CD4-positive, alpha-beta T cell treated with Interleukin-15 for 1 hour (primary cell): ENCODE results near the gene ZDHHC8.

Experiments used
- DNase-seq: peaks from one replicate; pipeline ENCODE4 v3.0.0-alpha.2; 2020

ZDHHC8 gene, protein sequence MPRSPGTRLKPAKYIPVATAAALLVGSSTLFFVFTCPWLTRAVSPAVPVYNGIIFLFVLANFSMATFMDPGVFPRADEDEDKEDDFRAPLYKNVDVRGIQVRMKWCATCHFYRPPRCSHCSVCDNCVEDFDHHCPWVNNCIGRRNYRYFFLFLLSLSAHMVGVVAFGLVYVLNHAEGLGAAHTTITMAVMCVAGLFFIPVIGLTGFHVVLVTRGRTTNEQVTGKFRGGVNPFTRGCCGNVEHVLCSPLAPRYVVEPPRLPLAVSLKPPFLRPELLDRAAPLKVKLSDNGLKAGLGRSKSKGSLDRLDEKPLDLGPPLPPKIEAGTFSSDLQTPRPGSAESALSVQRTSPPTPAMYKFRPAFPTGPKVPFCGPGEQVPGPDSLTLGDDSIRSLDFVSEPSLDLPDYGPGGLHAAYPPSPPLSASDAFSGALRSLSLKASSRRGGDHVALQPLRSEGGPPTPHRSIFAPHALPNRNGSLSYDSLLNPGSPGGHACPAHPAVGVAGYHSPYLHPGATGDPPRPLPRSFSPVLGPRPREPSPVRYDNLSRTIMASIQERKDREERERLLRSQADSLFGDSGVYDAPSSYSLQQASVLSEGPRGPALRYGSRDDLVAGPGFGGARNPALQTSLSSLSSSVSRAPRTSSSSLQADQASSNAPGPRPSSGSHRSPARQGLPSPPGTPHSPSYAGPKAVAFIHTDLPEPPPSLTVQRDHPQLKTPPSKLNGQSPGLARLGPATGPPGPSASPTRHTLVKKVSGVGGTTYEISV

DNA sequence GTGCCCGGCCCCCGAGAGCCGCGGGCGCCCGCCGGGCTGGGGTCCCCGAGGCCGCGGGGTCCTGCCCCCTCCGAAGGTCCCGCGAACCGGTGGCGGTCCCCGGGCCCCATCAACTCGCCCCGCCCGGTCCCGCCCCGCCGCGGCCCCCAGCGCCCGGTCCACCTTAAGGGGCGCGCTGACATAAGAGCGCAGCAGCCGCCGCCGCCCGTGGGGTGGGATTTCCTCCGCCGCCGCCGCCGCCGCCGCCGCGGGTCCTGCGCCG, at the start of gene ZDHHC8:
Gene ZDHHC8 (plus strand): TSS at position 208 of the 262 bp plus-strand sequence. CDS start 144 bp downstream, outside the sequence.
- DNase-seq, result no peak

DNA sequence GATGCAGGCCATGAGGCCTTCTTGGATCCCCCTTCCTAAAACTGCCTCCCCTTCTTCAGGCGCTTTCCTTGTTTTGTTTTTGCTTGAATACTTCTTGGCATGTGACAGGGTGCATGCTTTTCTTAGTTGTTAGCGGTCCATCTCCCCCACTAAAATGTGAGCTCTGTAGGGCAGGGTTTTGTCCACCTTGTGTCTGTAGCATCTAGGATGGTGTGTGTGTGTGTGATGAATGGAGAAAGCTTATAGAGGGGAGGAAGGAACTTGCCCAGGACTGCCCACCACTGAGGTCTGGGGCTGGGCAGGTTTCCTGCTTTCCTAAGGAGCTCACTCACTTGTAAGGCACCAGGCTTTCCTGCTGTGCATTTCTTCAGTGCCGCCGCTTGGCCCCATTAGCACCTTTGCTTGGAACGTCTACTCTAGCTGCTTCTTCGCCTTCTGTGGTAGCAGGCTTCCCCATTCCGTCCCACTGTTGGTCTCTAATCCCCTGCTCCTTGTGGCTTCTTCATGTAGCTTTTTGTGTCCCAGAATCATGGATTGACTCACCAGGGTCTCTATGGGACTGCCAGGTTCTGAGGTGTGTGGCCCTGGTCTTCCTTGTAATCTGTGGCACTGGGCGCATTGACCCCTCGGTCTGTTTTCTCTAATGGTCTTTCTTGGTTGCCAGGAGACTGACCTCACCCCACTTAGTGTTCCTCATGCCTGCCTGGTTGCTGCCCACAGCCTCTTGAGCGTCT, 48.3 kb upstream of the ZDHHC8 start:
- no peak for DNase-seq

DNA sequence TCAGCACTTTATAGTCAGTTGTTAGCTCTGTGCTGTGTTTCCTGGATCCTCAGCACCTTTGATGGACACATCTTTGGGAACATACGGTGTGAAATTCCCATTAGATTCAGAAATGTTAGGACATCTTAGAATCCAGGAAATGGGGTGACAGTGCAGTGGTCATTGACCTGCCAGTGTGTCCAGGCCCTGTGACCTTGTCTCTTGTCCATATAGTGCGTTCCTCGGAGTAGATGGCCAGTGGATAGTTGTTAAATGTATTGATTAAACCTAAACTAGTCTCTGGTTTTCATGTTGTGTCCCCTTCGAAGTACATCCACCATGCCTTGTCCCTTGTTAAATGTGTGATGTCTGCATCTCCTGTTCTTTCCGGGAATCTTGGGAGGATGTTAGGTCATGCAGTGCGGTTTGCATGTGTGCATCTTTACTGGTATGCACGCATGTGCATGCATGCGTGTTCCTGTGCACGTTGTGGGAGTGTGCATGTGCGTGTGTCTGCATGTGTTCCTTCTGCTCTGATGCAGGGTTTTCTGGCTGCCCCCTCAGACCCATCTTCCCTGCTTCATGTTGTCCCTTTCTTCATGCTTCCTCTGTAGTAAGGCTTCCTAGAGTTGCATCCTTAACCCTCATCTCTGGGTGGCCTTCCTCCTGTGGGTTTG, 47.6 kb upstream of the ZDHHC8 start:
- no peak for DNase-seq

DNA sequence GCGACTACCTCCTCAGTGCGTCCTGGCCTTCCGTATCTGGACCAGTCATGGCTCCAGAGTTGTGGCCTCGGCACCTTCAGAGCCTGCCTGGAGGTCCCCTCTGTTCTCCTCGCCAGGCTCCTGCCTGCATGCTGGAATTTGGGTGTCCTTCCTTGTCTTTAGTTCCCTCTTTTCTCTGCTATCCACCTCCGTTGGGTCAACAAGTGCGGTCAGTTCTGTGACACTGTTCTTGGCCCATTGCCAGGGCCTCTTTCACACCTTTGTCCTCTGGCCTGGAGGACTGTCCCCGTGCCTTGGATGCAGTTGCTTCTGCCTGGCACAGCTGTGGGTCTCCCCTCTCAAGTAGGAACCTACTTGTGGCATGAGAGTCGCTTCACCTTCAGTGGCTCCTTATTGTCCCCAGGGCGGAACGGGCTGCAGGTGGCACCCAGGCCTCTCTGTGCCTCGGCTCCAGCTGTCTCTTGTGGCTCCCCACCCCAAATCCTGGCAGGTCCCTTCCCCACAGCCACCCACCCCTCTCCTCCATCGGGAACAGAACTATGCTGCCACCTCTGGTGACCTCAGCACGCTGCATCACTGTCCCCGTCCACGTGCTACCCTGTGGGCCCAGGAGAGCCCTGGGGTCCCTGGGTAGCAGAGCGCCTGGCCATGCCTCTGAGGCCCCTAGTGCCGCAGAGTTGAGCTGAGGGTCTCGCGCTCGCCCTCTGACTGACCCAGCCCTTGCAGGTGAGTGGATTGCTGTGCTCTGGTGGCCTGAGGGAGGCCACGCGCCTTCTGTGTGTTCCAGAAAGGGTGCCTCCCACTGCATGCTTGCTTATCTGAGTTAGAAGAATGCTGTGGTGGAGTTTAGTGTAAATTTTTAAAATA, 46.8 kb upstream of the ZDHHC8 start:
- DNase-seq, result no peak

DNA sequence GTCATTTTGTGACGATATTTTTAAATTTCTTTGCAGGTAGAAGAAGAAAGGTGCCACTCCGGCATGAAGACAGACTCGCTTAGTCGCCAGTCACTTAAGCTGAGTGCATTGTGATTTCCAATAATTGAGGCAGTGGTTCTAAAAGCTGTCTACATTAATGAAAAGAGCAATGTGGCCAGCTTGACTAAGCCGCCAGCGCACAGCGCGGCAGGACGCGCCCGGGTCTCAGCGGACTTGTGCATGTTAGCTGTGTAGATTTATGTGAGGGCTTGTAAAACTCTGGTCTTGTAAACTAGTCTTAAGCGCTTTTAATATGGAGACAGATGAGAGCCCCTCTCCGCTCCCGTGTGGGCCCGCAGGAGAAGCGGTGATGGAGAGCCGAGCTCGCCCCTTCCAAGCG, 46.0 kb upstream of the ZDHHC8 start:
- DNase-seq, result no peak

DNA sequence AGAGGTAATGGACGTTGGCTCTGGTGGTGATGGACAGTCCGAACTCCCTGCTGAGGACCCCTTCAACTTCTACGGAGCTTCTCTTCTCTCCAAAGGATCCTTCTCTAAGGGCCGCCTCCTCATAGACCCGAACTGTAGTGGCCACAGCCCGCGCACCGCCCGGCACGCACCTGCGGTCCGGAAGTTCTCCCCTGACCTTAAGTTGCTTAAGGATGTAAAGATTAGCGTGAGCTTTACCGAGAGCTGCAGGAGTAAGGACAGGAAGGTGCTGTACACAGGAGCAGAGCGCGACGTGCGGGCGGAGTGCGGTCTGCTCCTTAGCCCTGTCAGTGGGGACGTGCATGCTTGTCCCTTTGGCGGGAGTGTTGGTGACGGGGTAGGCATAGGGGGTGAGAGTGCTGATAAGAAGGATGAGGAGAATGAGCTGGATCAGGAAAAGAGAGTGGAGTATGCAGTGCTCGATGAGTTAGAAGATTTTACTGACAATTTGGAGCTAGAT, 45.5 kb upstream of the ZDHHC8 start:
- no peak for DNase-seq

DNA sequence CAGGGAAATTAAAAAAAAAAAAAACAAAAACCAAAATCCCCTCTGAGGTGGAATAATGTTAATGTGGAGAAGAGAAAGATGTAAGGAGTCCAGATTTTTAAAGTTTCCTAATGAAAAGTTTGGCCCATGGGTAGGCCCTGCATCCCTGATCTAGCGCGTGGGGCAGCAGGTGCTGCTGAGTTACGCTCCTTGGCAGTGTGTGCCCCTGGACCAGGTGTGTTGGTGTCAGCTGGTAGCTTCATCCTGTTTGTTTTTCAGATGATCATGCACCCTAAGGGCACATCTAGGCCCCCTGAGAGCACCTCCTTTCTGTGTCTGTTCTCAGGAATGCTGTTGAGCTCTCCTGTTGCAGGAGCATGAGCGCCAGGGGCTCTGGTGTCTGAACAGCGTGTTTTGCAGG, 44.8 kb upstream of the ZDHHC8 start:
- DNase-seq, result no peak

DNA sequence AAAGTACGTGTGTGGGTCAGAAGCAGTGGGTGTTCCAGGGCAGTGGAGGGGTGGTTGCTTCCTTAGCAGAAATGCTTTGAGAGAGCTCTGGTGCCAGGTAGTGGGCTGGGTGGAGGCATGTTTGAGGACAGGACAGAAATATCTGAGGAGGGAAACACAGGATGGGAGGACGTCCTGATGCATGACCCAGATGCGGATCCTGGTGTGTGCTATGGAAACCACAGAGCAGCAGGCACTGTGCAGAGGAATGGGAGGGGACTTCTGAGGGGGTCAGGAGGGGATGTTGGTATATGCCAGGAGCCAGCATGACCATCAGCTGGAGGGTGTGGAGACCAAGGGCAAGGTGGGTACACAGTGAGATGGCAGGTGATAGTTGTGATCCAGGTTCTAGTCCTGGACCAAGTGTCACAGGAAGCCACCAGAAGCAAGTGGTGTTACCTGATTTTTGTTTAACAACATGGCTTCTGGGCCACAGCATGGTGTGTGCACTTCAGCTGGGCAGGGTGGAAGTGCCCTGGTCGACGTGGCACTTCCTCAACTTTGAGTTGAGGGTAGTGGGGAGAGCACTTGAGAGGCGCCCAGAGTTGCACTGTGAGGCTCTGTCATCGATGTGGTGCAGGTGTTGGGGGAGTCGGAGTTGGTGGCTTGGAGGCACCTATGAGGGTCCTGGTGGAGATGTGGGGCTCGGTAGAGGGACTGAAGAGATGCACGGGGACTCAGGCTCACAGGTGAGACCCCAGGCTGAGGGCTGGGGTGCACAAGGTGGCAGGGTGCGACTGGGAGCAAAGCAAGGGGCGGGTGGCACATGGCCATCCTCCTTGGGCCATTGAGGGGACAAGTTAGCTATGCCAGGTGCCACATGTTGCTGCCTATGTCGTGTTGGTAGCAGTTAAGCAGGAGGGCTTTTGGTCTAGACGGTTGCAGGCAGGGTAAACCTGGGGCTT, 44.0 kb upstream of the ZDHHC8 start:
- DNase-seq, result no peak

DNA sequence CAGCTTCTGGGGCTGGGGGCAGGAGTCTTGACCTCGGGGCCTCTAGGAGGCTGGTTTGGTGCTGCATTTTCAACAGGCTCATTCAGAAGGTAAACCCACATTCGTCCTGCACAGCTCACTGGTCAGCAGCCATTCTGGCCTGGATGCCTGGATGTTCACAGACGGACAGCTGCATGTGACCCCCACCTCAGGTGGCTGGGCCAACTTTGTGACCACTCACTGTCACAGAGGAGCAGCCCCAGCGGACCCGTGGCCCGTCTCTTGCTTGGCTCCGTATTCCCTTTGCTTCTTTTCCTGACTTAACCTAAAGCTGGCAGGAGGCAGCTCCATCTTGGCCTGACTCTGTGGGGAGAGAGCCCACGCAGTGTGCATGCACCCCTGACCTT, 43.3 kb upstream of the ZDHHC8 start:
- no peak for DNase-seq

DNA sequence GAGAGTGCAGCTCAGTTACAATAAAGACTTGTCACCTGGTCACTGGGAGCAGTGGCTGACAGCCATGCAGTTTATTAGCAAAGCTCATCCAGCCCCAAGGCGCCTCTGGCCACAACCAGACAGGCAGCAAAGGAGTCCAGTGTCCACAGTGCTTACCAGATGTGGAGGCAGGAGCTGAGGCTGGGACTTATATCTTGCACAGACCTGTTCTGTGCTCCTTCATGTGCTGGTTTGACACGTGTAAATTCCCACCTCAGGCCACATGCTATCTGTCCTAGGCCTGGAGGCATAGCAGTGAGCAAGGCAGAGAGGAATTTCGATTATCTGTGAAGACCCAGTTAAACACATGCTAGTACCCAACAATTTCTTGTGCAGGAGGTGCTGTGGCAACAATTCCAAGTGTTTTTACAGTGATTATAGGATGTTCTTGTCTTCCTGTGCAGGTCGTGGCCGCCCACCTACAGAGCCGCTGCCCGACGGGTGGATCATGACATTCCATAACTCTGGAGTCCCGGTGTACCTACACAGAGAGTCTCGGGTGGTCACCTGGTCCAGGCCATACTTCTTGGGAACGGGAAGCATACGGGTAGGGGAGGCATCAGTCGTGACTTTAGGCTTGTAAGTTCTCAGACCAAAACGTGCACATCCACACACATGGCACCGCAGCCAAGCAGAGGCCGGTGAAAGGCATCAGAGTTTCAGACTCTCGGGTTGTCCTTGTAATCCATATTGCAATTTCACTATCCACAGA, 42.2 kb upstream of the ZDHHC8 start:
- no peak for DNase-seq

DNA sequence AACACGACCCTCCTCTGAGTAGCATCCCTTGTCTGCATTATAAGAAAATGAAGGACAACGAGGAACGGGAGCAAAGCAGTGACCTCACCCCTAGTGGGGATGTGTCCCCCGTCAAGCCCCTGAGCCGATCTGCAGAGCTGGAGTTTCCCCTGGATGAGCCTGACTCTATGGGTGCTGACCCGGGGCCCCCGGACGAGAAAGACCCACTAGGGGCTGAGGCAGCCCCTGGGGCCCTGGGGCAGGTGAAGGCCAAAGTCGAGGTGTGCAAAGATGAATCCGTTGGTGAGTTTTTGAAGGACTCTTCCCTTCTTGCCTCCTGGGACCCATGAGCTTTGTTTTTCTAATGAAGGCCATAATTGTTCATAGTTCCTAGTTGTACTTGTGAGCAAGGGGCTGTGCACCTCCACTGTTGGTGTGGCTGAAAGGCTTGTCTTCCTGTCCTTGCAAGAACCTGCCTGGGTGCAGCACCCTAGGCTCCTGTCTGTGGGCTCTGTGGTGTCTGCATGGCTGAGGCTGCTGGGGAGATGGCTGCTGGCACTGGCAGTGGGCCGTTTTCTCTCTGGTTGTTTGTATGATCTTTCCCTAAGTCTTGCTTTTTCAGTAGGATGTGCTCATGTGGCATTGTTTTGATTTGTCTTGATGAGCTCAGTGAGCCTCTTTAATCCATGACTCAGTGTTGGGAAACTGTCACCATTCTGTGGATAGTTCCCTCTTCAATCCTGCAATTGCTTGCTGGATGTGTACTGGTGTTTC, 41.5 kb upstream of the ZDHHC8 start:
- DNase-seq, result no peak

DNA sequence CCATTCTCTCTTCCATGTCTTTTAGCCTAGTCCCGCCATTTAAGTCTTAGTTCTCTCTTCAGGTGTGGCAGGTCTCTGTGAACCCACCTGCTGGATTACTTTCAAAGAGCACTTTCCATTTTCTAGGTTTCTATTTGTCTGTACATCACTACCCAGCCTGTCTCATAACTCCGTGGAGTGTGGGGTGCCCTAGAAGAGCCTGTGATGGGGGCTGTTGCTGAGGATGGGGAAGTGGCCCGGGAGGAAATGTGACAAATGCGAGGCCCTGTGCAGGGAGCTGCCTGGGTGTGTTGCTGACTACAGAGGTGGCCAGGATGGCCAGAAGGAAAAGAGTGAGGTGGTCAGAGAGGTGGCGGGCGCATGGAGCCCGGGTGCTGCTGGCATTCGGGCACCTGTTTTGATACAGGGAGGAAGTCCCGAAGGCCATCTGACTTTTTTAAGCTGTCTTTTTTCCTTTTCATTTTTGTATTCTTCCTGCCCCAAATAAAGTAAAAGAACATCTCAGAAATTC, 40.8 kb upstream of the ZDHHC8 start:
- no peak for DNase-seq

DNA sequence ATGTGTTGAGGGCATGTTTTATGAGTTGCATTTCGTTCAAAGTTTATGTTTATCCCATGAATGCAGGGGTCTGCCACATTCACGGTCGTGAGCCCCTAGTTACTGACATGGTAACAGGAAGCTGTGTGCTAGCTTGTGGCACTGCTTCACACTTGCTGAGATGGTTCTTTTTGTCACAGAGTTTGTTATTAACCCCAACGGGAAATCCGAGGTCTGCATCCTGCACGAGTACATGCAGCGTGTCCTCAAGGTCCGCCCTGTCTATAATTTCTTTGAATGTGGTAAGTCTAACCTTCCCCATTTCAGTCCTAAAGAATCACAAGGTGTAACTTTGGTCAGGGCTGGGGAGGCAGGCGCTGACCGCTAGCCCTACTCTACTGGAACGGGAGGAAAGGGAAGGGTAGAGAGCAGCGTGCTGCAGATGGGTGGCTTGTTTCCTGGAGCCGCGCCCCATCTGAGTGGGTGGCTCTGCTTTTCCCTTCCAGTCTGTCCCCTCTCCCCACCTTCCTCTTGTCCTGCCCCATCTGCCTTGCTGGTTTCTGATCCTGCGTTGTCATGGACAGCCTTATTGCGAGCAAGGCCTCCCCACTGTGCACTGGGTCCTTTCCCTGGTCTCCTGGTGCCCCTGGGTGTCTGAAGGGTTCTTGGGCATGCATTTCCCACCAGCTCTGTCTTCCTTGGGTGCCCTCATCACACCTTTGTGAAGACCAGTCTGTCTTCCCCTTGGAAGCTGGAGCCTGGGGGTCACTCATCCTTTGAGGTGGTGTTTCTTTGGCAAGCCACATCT, 39.7 kb upstream of the ZDHHC8 start:
- DNase-seq, result no peak

DNA sequence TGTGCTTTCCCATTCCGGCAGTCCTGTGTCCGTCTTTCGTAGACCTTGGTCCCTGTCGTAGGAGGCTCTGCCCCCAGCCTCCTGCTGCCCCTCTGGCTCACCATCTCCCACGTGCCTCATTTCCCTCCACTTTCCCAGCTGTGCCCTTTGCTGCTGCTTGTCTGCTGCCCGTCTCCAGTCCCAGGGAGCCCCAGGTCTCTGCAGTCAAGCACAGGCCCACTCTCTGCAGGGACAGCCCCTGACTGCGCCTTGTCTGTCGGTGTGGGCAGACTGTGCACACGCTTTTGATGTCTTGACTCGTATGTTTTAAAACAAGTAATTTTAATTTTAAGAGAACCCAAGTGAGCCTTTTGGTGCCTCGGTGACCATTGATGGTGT, 39.1 kb upstream of the ZDHHC8 start:
- no peak for DNase-seq

DNA sequence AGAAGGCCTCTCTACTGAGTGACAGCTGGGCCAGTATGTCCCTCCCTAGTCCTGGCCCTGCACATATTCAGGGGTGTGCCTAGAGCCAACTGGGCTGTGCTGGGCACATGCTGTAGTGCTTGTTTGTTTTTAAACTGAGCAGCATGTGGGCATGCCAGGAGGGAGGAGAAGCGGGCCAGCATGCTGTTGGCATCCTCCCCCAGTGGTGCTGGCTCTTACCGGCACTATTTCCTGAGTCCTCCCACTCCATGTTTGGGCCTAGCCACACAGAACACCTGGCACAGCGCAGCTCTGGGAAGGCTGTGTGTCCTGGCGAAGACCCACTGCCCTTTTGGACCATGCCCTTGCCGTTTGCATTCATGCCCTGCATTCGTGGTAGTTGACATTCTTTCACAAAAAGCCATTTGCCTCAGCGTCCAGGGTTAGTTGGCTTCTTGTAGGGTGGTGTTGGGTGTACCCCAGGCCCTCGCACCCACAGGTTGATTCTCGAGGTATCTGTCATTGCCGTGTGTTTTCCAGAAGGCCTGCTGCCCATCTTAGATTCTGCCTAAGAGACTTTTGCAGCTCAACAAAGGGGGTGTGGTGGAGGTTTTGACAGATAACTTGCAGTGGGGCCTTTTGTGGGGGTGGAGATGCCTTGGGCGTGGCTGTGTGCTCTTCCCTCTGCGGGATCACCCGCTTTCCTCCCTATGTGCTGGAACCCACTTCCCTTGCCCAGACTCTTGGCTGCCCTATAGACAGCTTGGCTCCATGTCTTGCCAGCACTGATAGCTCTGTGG, 38.0 kb upstream of the ZDHHC8 start:
- no peak for DNase-seq

DNA sequence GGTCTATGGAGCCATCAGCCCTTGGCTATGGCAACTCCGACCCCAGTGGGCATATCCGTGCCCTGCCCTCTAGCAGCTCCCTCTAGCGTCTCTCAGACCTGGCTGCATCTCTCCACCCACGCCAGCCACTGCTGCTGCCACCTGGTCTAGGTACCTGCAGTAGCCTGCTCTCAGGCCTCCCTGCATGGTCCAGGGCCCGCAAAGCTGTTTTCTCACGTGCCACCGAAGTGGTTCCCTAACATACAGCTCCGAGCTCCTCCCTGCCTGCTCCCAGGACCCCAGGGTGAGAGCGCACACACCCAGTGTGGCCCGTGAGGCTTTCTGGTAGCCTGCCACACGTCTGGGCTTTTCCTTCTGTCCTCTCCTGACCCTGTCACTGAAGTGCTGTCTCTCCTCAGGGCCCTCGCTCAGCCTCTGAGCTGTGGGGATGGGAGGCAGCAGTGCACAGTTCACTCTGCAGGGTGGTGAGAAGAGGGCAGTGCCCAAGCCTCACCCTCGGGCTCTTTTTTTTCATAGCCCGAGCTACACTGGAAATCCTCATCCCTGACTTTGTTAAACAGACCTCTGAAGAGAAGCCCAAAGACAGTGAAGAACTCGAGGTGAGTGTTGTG, 37.3 kb upstream of the ZDHHC8 start:
- no peak for DNase-seq

DNA sequence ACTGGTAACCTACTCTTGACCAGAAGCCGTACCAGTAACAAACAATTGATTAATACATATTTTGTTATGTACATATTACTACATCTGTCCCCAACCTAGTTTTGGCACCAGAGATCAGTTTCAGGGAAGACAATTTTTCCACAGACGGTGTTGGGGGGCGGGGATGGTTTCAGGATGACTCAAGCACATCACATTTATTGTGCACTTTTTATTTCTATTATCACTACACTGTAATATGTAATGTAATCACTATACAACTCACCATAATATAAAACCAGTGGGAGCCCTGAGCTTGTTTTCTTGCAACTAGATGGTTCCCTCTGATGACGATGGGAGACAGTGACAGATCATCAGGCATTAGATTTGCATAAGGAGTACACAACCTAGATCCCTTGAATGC, 36.1 kb upstream of the ZDHHC8 start:
- no peak for DNase-seq
